ENCODE measurements around the gene AGAP5. TPM values are rescaled to one million over a fixed set of nuclear protein-coding genes. Genes with fewer than 3 reads are reported as not detected.
"Not testable (repeated sequence)": the region's sequence is repeated elsewhere in the genome, so short reads cannot be mapped to it uniquely, and the experiment has no call there.

AGAP5 gene
- total RNA-seq = 4.0 TPM

GRCh38 chr10:73697675-73698159, at the start of gene AGAP5:
TSS of gene AGAP5 (minus strand) at chr10:73698109. CDS start at chr10:73697755, 354 bp downstream.
- not testable (repeated sequence) for DNase-seq (ENCODE audit: low read depth in 2 of 3, low spot score in 2 of 3)

- DNase-seq (ENCODE audit: low read depth in 2 of 3, low spot score in 2 of 3) = no peak
Measured at GRCh38 chr10:73746721-73747120, 48.8 kb upstream of the AGAP5 start.

DNA sequence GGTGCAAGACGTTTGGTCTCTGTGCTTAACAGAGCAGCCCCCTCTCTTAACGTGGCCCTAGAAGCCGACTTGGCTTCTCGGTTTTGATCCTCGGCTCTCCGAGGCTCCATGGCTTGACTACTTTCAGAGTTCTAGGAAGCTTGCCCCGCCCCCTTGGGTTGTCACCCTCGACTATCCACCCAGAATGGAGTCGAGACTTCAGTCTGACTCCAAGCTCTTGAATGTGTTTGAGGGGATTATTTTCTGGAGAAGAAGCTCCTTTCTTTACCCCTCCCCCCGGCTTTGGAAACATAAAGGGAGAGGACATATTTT, 46.7 kb upstream of the AGAP5 start:
- DNase-seq (ENCODE audit: low read depth in 2 of 3, low spot score in 2 of 3) = peak in 1 of 3 donors; percentile 84

DNA sequence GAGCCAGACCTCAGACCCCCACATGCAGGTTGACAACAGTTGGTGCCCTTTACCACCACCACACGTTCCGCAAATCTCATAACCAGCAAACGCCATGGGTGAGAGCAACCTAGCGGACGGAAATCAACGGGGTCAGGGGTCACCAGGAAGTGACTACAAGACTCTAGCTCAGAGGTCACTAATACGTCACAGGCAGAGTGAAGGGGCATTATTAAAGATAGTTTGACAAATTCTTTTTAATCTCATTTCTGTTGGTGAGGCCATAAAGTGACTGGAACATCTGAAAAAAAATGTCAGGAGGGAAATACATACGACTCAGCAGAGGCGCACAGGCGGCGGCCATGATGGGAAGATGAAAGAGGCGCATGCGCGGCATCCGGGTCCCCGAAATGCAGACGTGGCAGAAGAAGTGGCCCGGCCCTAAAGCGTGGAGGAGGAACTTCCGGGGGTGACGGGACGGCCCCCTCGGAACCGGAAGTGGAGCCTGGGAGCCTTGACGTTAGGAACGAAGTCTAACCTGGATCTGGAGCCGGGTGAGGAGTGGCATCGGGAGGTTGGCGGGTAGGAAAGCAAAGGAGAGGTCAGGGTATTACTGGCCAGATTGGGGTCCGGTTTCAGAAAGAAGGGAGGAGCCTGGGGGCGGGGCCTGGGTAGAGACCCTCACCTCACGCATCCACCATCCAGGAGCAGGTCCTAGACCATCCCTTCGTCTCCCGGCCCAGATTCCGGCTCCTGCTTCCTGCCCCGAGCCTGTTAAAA, 46.2 kb upstream of the AGAP5 start, which contains the start of gene SEC24C:
SEC24C (plus strand) TSS at position 468 of the 759 bp plus-strand sequence. CDS start 2,461 bp downstream, outside the sequence.
- DNase-seq (ENCODE audit: low read depth in 2 of 3, low spot score in 2 of 3) = peak; percentile 93 to 97 (median 97)

GRCh38 chr10:73743327-73743904, 45.5 kb upstream of the AGAP5 start:
- DNase-seq (ENCODE audit: low read depth in 2 of 3, low spot score in 2 of 3) = peak in 1 of 3 donors; percentile 4

DNA sequence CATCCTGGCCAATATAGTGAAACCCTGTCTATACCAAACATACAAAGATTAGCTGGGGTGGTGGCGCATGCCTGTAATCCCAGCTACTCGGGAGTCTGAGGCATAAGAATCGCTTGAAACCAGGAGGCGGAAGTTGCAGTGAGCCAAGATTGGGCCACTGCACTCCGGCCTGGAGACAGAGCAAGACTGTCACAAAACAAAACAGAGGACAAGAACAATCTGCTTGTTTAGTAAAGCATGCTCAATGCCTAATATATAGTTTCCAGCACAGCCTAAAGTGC, 44.5 kb upstream of the AGAP5 start:
- no peak for DNase-seq (ENCODE audit: low read depth in 2 of 3, low spot score in 2 of 3)

DNA sequence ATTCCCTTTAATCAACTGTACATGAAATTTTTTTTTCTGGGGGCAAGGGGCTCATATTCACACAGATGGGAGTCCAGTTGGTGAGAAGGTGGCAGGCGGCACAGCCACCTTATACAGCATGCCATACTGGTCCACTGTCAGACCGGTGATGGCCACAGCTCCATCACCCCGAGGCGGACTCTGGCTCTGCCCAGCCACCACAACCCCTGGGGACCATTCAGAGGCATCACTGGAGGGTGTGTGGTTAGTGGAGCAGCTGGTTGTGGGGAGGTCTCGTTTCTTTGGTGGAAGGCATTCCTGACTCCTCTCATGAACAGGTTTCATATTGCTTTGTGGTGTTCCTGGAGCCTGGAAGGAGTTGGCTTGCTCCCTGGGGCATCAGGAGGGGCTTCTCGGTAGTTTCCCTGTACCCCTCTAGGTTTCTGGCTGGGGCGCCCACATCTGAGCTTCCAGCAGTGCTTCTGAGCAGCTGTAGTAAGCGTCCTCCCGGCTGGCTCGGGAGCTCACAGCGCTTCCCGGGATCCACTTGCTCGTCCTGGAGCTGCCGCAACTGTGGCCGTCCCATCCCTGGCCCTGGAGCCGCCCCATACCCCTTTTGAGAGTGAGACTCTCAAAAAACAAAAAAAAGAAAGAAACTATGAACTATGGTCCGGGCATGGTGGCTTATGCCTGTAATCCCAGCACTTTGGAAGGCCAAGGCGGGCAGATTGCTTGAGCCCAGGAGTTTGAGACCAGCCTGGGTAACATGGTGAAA, 42.8 kb upstream of the AGAP5 start:
- not testable (repeated sequence) for DNase-seq (ENCODE audit: low read depth in 2 of 3, low spot score in 2 of 3)

- DNase-seq (ENCODE audit: low read depth in 2 of 3, low spot score in 2 of 3) = no peak
Measured at GRCh38 chr10:73734796-73735305, 36.9 kb upstream of the AGAP5 start.

DNA sequence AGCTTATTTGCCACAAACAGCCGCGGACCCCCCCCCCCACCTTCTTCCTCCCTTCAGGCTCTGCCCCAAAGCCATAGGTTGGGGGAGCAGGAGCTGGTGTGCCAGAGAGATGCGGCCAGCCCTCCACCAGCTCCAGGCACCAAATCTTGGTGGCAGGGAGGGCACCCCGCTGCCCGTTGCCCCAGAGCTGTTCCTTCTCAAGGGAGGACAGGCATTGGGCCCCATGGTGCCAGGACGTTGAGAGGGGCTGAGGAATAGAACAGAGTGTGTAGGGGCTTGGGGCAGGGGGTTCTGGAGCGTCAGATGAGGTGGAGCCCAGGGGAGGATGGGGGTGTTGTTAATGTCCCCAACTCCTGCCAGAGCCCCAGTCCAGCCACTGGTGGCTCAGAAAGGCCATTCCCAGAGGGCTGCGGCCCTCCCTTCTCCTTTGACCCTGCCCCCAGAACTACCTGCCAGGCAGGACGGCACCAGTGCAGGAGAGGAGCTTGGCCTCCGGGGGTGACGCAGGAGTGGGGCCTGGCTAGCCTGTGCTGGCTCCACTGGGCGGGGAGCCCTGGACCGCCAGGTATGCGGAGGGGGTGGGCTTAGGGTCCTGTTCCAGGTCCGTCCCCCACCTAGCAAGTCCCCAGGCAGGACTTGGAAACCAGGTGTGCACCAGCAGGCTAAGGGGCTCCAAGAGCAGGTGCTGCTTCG, 36.3 kb upstream of the AGAP5 start:
- DNase-seq (ENCODE audit: low read depth in 2 of 3, low spot score in 2 of 3) = no peak

- no peak for DNase-seq (ENCODE audit: low read depth in 2 of 3, low spot score in 2 of 3)
Measured at GRCh38 chr10:73732931-73733623, 35.2 kb upstream of the AGAP5 start.

GRCh38 chr10:73732426-73732825, 34.5 kb upstream of the AGAP5 start:
- DNase-seq (ENCODE audit: low read depth in 2 of 3, low spot score in 2 of 3) = no peak

DNA sequence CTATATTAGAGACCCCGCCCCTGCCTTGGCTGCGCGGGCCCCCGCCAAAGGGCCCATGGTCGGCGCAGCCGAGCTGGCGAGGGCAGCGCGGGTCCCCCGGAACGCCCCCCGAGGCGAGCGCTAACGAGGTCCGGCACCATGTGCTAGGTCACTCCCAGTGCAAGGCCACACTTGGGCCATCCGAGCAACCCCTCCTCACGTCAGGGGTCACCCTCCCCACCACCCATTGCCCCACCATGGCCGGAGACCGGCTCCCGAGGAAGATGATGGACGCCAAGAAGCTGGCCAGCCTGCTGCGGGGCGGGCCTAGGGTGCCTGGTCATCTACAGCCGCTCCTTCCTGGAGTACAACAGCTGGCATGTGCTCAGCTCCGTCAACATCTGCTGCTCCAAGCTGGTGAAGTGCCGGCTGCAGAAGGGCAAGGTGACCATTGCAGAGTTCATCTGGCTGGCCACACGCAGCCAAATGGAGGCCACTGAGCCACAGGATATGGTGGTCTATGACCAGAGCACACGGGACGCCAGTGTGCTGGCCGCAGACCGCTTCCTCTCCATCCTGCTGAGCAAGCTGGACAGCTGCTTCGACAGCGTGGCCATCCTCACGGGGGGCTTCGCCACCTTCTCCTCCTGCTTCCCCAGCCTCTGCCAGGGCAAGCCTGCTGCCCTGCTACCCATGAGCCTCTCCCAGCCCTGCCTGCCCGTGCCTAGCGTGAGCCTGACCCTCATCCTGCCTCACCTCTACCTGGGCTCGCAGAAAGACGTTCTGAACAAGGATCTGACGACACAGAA, 33.9 kb upstream of the AGAP5 start:
- DNase-seq (ENCODE audit: low read depth in 2 of 3, low spot score in 2 of 3) = no peak

- peak; percentile 71 to 94 (median 90) for DNase-seq (ENCODE audit: low read depth in 2 of 3, low spot score in 2 of 3)
Measured at GRCh38 chr10:73730153-73730906, 32.4 kb upstream of the AGAP5 start.

DNA sequence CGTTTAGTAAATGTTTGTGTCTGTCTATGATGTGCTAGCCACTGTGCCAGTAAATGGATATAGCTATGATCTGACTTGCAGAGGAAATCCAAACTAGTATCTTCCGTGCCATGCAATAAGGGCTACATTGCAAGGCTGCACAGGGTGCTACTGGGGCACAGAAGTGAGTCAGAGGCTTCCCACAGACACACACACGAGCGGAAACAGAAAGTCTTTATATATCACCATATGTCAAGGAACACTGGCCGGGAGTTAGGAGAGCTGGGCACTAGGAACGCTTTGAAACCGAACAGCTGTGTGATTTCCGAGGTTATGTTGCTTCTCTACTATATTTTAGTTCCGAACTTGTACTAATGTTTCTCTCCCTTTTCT, 31.9 kb upstream of the AGAP5 start:
- peak in 1 of 3 donors; percentile 48 for DNase-seq (ENCODE audit: low read depth in 2 of 3, low spot score in 2 of 3)

GRCh38 chr10:73723516-73723915, 25.6 kb upstream of the AGAP5 start:
- DNase-seq (ENCODE audit: low read depth in 2 of 3, low spot score in 2 of 3) = no peak

DNA sequence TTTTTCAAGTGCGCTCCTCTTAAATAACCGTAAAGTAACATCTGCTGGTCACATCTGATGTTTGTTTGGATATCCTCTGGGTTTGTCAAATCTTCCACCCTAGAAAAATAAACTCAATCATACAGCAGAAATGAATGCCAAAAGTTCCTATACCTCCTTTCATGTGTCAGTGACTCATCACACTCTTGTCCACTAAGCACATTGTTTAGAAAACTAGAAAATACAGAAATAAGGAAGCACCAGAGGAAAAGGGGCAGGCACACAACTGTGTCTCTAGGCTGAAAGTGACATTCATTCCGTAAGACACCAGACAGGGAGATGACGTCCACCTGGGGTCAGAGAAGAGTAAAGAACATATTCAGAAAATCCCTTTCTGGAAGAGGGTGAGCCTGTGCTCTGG, 22.7 kb upstream of the AGAP5 start:
- DNase-seq (ENCODE audit: low read depth in 2 of 3, low spot score in 2 of 3) = not testable (repeated sequence)

GRCh38 chr10:73717556-73717955, 19.6 kb upstream of the AGAP5 start:
- peak in 2 of 3 donors; percentile 34 to 70 for DNase-seq (ENCODE audit: low read depth in 2 of 3, low spot score in 2 of 3)

DNA sequence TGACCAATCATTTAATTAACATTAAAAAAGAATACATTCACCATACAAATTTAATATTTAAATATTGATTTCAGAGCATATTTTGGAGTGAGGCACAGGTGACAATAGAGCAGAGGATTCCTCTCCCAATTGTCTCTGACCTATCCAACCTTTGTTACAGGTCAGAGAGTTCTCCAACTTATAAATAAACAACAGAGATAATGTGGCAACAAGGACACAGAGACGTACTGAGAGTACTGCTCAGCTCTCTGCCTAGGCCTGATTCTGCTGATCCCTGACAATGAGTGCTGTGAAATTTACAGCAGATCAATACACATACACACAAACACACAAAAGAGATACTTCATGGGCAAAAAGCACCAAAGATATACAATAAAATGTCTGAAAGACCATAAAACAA, 18.3 kb upstream of the AGAP5 start:
- DNase-seq (ENCODE audit: low read depth in 2 of 3, low spot score in 2 of 3) = no peak
